Mesenteric fat pad (tissue), 1 donor: ENCODE data around the gene WASHC2C. TPM values are rescaled to one million over a fixed set of nuclear protein-coding genes. Genes with fewer than 3 reads are reported as not detected.
"Not testable (repeated sequence)": the region's sequence is repeated elsewhere in the genome, so short reads cannot be mapped to it uniquely, and the experiment has no call there.

Source experiments
- DNase-seq: peaks from one replicate; pipeline ENCODE4 v3.0.0-alpha.2; 2020; ENCODE audit warnings: low spot score
- total RNA-seq: library from RNA; stranded (reverse); fragmentation: NEBNext Ultra II Directional; extraction: Animal tissue kit (Norgen Biotek cat#: 25700); gene quantifications from one replicate; pipeline ENCODE4 v1.2.1, GENCODE V29; 2021
- donor health status: DM: yes; HTN: yes; CAD: no.

The WASHC2C gene
- total RNA-seq, 1 donor from 2014 or later, result 49.9 TPM

DNA sequence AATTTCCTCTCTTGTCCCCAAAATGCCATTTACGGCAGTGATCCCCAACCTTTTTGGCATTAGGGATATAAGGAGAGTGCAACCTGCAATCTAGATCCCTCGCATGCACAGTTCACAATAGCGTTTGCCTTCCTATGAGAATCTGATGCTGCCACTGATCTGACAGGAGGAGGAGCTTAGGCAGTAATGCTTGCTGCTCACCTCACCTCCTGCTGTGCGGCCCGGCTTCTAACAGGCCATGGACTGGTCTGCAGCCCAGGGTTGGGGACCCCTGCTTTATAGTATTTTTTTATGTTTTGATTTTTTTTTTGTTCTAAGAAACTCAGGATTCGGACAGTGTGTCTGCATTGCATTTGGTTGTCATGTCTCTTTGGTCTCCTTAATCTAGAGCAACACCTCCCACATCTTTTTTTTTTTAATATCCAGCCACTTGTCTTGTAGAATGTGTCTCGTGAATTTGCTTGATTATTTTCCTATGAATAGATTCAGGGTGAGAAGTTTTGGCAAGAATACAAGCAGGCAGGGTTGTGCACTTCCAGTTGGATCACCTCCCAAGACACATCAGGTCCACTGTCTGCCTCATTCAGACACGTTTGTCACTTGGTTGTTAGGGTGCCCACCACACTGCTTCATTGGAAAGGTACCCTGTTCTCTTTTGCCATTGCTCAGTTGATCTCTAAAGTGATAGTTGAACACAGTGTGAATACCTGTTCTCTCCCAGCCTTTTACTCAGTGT is 30.8 kb downstream of the WASHC2C start:
- DNase-seq, result not testable (repeated sequence)

DNA sequence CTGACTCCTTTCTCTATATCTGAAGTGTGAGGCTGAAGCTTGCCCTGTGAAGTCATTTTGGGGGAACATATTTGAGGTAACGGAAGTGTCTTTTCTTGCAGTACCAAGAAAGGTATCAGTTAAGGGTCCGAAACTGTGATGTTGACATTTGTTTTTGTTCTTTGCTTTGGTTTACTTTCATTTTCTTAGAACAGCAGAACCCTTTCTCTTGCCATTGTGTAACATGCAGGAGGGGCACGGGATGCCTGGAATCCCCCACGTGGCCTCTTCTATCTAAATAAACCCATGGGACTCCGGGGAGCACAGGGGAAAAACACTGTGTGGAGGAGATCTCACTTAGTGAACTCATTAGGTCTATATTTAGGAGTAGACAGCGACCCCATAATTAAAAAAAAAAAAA is 34.6 kb downstream of the WASHC2C start:
- not testable (repeated sequence) for DNase-seq

DNA sequence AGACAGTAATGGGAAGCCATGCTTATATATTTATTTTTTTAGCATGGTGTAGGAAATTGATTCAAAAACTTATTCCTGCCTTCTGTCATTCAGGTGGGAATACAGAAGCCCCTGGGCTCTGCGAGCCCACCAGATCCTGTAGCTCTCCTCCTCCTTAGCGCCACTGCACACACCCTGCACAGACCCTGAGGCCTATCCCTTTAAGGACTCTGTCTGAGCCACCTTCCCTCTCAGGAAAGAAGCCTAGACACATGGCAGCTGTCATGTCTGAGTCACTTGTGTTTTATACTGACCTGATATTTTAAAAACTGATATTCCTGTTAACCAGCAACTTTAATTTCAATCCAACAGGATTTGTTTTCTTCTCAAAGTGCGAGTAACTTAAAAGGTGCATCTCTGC is 36.0 kb downstream of the WASHC2C start:
- DNase-seq, result not testable (repeated sequence)

DNA sequence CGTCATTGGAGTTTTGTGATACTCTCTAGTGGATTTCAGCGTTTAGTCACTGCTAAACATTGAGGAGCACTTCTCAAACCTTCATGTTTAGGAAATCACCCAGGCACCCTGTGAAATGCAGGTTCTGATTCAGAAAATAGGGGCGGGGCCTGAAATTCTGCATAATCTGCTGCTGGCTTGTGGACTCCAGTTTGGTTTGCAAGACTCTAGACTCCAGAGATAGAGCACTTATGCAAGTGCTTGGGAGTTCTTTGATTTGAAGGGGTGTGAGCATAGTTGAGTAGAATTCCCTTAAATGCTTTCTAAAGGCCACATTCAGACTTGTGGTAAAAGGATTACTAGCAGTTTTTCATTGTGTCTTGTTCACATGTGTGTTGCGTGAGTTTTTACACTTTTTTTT is 41.3 kb downstream of the WASHC2C start:
- DNase-seq, result not testable (repeated sequence)

DNA sequence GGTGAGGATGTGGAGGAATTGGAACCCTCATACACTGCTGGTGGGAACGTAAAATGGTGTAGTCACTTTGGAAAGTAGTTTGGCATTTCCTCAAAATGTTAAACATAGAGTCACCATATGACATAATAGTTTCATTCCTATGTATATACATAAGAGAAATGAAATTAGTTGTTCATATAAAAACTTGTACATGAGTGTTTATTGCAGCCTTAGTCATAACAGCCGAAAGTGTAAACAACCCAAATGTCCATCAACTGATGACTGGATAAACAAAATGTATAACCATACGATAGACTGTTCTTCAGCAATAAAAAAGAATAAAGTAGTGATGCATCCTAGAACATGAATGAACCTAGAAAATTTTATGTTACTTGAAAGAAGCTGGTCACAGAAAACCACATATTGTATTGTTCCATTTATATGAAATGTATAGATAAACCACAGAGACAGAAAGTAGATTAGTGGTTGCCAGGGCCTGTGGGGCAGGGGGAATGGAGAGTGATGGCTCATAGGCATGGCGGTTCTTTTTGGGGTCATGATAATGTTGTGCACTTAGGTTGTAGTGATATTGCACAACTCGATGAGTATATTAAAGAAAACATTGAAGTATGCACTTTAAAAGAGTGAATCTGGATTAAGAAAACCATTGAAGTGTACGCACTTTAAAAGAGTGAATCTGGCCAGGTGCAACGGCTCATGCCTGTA is 44.8 kb downstream of the WASHC2C start:
- not testable (repeated sequence) for DNase-seq

DNA sequence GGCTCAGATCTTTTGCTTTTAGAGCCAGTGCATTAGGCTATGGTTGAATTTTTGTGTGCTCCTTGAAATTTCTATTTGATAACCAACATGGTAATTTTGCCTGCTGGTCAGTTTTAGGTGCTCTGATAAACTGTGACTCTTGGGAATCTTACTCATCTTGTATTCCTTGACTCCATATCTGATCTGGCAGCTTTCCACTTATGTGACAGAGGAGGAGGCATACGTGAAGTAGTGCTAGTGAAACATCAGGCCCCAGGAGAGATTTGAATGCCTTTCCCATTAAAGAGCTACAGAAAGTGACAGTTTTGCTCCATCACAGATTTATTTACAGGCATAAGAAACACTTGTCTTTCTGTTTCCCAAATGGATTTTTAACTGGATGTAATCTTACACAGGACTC is 59.2 kb downstream of the WASHC2C start:
- DNase-seq, result not testable (repeated sequence)

DNA sequence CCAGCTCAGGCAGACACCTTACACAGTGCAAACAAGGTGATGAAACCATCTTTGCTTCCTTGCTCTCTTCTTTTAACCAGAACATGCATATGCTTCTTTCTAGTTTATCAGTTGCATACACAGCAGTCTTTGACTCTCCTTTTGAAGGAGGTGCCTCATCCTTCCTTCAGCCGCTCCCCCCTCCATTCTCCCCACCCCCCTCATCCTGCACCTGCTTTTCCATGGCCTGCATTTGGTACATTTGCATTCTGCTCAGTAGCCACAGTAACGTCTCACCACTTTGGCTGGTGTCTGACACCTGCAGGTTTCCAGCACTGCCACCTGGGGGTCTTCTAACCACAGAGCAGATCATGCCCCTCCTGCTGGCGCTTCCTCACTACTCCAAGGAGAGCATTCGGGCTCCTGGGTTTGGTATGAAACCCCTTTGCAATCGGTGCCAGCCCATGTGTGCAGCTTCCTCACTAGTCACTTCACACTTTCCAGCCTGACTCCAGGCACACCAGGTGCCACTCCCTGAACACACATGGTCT is 60.2 kb downstream of the WASHC2C start:
- DNase-seq, result not testable (repeated sequence)

DNA sequence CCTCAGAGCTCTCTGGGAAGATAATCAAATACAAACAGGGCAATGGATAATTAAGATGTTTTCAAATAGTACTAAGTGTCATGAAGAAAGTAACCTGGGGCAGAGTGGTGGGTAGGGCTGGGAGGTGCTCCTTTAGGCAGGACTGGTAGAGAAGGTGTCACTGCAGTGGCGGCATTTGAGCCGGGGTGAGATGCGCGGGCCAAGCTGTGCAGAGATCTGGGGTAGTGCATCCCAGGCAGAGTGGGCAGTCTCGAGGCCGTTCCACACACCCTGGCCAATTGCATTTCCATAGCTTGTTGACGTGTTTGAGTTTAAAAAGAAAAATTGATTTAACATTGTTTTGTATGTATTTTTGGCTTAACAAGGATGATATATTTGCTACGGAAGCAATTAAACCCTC is 62.9 kb downstream of the WASHC2C start:
- DNase-seq, result not testable (repeated sequence)

DNA sequence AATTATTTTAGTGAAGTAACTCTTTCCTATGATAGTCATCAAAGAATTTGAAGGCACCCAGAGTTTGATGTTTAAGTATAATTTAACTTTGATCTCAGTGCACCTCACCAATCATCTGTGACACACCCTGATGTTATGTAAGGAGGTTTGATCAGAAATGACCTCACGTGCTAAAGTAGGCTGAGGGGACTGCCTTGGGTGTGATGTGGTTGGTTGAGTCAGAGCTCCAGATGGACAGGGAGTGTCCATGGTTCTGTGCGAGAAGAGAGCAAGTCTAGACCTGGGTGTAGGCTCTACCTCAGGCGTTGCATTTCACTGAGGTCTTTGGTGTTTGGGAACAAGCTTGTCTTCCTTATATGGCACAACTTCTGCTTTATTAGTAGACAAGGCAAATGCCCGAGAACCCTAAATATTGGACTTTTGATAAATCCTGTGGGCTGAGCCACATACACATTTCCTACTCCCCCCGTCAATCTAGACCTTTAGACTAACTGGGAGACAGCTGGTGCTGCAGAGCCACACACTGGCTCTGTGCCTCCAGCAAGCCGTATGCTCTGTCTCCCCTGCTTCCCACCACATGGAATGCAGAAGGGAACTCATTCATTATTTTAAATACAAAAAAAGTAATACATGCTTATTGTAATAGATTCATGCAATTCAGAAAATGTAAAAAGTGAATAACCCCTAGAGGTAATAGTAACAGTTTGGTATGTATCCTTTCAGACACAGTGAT is 63.8 kb downstream of the WASHC2C start:
- not testable (repeated sequence) for DNase-seq

DNA sequence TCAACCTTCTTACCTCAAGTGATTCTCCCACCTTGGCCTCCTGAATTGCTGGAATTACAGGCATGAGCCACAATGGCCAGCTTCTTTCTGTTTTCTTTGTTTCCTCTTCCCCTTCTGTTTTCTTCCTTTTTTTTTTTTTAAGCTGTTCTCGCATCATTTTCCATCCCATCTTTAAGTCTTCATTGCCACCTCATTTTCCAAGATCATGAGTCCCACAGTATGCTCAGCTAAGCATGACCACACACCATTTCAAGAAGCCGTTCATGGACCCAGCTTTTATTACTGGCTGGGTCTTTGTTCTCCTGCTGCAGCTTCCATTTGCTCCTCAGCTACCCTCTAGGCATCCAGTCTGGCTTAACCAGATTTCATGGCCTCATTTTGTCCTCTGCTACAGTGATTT is 67.7 kb downstream of the WASHC2C start:
- not testable (repeated sequence) for DNase-seq

DNA sequence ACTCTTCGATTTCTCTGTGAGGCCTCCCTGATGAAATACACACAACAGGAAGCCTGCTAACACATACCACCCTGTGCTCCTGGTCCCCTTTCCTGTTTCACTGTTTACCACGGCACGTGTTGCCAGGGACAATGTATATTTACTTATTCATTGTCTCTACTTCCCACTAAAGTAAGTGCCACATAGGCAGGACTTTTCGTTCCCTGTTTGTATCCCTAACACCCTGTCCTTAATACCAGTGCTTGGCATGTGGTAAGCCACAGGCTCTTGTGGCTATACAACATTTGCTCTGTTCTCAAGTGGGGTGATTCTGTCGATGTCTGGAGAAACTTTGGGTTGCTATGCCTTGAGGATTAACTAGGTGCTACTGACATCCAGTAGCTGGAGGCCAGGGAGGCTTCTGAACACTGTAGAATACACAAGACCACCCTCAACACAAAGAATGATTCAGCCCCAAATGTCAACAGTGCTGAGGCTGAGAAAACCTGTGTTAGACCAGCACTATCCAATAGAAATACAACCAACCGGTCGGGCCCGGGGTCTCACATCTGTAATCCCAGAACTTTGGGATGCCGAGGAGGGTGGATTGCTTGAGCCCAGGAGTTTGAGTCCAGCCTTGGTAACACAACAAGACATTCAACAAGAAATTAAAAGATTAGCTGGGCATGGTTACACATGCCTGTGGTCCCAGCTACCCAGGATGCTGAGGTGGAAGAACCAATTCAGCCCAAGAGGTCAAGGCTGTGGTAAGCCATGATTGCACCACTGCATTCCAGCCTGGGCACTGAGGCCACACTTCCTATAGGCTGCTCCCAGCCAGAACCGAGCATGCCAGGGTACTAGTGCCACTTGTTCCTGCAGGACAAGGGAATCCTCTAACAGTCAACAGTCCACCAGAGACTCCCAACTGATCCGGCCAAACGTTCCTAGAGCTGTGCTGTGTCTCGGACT is 76.3 kb downstream of the WASHC2C start:
- DNase-seq, result not testable (repeated sequence)

DNA sequence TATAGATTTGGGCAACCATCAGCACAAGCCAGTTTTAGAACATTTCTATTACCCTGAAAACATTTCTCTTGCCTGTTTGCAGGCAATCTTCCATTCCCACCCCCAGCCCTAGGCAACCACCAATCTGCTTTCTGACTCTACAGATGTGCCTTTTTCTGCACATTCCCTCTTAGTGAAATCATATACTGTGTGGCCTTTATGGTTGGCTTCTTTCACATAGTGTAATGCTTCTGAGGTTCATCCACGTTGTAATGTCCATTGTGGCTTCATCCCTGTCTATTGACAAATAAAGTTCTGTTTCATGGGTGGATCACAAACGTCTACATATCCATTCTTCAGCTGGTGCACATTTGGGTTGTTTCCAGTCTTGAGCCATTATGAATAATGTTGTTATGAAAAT is 77.9 kb downstream of the WASHC2C start:
- not testable (repeated sequence) for DNase-seq

DNA sequence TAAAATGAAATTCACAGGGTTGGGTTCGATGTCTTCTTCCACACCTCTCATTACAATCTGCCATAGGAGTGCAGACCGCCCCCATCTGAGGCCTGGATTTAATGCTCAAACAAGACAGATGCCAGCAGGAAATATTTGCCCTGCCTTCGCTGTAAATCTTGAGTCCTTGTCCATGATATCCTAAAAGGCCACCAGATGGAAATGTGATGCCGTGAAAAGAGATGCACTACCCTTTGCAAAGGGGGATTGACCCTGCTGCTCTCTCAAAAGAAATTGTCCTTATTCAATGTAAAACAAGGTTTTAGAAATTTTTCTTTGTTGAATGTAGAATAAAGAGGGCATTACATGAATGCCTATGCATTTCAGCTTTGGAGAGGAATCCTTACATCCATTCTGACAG is 82.8 kb downstream of the WASHC2C start:
- DNase-seq, result no peak

DNA sequence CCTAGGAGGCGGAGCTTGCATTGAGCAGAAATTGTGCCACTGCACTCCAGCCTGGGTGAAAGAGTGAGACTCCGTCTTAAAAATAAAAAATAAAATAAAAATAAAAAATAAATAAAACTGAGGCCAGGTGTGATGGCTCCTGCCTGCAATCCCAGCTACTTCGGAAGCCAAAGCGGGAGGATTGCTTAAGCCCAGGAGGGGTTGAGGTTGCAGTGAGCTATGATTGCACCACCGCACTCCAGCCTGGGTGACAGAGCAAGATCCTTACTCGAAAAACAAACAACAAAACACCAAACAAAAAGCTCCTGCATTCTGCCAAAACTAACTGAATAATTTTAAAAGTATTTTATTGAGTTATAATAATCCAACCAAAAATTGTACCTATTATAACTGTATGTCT is 84.0 kb downstream of the WASHC2C start:
- no peak for DNase-seq

DNA sequence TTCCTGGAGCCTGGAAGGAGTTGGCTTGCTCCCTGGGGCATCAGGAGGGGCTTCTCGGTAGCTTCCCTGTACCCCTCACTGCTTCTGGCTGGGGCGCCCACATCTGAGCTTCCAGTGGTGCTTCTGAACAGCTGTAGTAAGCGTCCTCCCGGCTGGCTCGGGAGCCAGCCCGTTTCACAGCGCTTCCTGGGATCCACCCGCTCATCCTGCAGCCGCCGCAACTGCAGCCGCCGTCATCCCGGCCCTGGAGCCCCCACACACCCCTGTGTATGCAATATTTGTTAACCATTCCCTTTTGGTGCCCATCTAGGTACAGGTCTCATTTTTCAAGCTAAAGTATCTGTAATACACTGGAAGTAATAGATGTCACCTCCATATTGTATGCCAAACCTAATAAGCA is 85.9 kb downstream of the WASHC2C start:
- DNase-seq, result not testable (repeated sequence)

DNA sequence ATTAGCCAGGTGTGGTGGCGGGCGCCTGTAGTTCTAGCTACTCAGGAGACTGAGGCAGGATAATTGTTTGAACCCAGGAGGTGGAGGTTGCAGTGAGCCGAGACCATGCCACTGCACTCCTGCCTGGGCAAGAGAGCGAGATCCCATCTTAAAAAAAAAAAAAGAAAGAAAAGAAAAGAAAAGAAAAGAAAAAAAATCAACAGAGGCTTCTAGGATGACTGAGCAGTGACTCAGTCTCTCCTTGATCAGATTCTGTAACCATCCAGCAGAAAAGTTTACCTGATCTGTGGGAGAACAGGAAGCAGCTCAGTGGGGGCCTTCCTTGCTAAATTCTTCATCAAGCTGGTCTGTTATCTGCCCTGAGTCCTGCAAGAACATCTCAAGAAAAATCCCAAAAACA is 87.1 kb downstream of the WASHC2C start:
- not testable (repeated sequence) for DNase-seq

DNA sequence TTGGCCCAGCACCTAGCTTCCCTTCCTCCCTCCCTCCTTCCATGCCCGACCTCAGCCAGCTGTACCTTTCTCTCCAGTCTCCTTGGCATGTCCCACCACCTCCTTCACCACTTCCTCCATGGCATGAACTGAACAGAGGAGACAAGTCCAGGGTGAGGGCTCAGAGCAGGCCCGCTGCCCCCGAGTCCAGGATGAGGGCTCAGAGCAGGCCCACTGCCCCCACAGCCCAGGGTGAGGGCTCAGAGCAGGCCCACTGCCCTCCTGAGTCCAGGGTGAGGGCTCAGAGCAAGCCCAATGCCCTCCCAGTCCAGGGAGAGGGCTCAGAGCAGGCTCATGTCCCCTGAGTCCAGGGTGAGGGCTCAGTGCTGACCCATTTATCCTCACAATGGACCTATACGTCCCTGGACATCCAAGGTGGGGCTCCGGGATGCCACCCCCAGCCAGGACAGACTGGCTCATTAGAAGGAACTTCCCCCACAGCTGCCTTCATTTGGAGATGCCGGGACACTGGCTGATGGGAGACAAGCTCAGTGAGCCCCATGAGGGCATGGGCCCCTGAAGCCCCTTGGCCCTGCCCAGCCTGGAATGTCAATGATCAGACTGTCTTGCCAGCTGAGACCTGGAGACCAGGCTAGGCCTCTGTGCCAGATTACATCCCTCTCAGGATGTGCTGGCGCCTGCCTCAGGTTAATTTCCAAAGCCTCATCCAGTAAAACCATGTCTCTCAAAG is 90.2 kb downstream of the WASHC2C start:
- DNase-seq, result no peak

DNA sequence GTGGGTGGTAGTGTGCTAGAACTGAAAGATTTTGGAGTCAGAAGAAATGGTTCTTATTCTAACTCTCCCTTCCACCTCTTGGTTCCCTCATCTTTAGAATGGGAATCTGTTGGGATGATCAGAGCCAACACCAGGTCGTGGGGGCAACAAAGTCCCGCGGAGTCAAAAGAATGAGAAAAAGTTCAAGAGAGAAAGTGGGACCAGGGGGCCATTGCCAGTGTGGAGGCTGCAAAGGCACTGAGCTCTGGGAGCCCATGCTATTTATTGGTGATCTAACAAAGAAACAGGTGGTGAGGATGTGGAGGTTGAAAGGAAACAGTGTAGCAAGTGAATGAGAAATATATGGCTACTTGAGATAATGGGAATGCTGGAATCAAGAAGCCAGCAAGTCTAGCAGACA is 90.8 kb downstream of the WASHC2C start:
- no peak for DNase-seq

DNA sequence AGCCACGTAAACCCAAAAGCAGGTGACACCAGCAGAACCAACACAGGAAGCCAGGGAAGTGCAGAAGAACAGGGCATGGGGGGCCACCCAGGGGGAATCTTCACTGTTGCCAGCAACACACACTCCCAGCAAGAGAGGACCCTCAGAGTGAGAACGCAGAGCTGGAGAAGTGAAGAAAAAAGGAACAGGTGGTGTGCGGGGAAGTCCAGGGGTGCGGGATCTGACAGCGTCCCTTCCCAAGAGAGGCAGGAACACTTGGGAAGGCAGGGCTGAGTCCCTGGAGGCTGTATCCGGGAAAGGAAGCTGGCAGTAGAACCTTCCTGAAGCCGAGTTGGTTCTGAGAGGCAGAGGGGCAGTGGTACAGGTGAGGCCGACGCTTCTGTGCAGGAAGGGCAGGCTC is 92.5 kb downstream of the WASHC2C start:
- DNase-seq, result no peak
